Activated CD4-positive, alpha-beta memory T cell treated with anti-CD3 and anti-CD28 coated beads for 36 hours (primary cell): Measurements from ENCODE around the gene CHSY3. TPM values are rescaled to one million over a fixed set of nuclear protein-coding genes. Genes with fewer than 3 reads are reported as not detected.

Experiments used
- CTCF ChIA-PET: fragments of 350-600 bp; sonication (Branson Sonifier 250); formaldehyde crosslinking; loops from one replicate; lab custom pipeline; 2021; ENCODE audit warnings: antibody characterized with exemption, inconsistent platforms; lab: Charles Lee
- POLR2A ChIA-PET: fragments of 350-600 bp; sonication (Branson Sonifier 250); formaldehyde crosslinking; loops from one replicate; lab custom pipeline; 2021; ENCODE audit warnings: antibody characterized with exemption; lab: Charles Lee
- DNase-seq: peaks from one replicate; pipeline ENCODE4 v3.0.0-alpha.2; 2020
- H3K27ac Mint-ChIP-seq: one replicate; pipeline ENCODE4 v1.8.0; 2021; ENCODE audit warnings: mixed read lengths
- H3K27me3 Mint-ChIP-seq: one replicate; pipeline ENCODE4 v1.8.0; 2021; ENCODE audit warnings: mixed read lengths
- H3K36me3 Mint-ChIP-seq: one replicate; pipeline ENCODE4 v1.8.0; 2021; ENCODE audit warnings: mixed read lengths
- H3K4me1 Mint-ChIP-seq: one replicate; pipeline ENCODE4 v1.8.0; 2021; ENCODE audit warnings: low read depth, mixed read lengths
- H3K4me3 Mint-ChIP-seq: one replicate; pipeline ENCODE4 v1.8.0; 2021; ENCODE audit warnings: mild to moderate bottlenecking, mixed read lengths
- H3K9me3 Mint-ChIP-seq: one replicate; pipeline ENCODE4 v1.8.0; 2021; ENCODE audit warnings: mixed read lengths
- intact Hi-C: fragments of 100-400 bp; cut with micrococcal nuclease; formaldehyde crosslinking; loops from one replicate; pipeline ENCODE4 v1.15.1; 2023
- total RNA-seq, 2 experiments: library from RNA; stranded (reverse); gene quantifications; one replicate each; pipeline ENCODE4 v1.2.3, GENCODE V29; 2021

The CHSY3 gene
- total RNA-seq, 2 experiments from 2014 or later = not detected

DNA sequence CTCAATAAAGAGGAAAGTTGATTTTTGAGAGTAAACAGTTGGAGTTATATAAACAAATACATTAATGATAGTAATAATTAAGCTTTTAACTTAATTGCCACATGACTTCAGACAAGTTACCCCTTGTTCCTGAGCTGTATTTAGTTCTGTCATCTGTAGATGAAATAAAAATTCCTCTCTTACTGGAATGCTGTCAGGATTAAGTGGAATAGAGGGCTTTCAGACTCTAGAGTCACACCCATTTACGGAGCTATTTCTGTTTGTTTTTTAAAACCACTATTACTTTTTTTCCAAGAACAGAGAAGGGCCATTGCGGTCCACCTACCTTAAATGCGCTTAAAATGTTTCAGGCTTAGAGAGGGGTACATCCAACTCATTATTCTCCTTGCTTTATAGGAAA lies 170.6 kb downstream of the CHSY3 start:
- ChIA-PET POLR2A (no interaction called here), CTCF (no interaction called here)

DNA sequence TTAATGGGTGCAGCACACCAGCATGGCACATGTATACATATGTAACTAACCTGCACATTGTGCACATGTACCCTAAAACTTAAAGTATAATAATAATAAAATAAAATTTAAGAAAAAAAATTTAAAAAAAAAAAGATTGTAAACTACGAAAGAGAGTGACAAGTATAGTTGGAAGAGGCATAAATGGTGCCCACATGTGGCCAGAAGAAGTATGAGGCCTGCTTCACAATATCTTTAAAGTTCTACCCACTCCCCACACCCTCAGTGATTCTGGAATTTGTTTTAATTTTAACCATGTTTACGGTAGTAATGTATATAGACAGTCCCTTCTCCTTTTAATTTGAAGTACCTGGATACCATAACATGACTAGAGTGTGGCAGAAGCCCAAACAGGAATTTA lies 172.7 kb downstream of the CHSY3 start:
- Mint-ChIP-seq H3K9me3 (no peaks in the 10 kb centered on the region), H3K36me3 (no peaks in the 10 kb centered on the region), H3K27ac (no peak overlapping the region), H3K4me1 (no peaks in the 10 kb centered on the region), H3K4me3 (no peak overlapping the region), H3K27me3 (peaks cover 1% of the 10 kb centered on the region)
- no peak for DNase-seq
- ChIA-PET POLR2A (no interaction called here), CTCF (no interaction called here)
- intact Hi-C loops = no loop called here

More for the DNA sequence above, 170.6 kb downstream of the CHSY3 start:
- Mint-ChIP-seq H3K9me3 (no peaks in the 10 kb centered on the region), H3K4me3 (no peak overlapping the region), H3K4me1 (no peaks in the 10 kb centered on the region), H3K36me3 (no peaks in the 10 kb centered on the region), H3K27me3 (peaks cover 1% of the 10 kb centered on the region), H3K27ac (no peak overlapping the region)
- intact Hi-C loops = no loop called here
- no peak for DNase-seq

DNA sequence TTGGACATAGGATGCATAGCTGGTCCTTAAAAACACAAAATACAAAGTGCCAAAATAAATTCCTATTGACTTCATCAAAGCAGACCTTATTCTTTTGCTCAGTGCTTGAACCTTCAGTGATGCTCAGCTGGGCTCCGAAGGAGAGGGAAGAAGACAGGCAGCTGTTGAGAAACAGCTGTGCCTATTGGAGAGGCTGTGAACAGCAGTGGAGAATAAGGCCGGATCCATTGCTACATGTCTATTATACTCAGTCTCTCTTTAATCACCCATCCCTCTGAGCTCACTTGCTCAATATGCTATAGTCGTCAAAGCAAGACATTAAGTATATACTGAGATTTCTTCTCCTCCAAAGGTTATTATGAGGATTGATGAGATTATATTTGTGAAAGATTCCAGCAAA lies 174.4 kb downstream of the CHSY3 start:
- Mint-ChIP-seq H3K4me3 (no peak overlapping the region), H3K9me3 (no peaks in the 10 kb centered on the region), H3K27ac (no peak overlapping the region), H3K36me3 (no peaks in the 10 kb centered on the region), H3K4me1 (no peaks in the 10 kb centered on the region), H3K27me3 (peaks cover 3% of the 10 kb centered on the region)
- DNase-seq = no peak
- intact Hi-C loops = no loop called here
- CTCF ChIA-PET = no interaction called here
- POLR2A ChIA-PET = no interaction called here

DNA sequence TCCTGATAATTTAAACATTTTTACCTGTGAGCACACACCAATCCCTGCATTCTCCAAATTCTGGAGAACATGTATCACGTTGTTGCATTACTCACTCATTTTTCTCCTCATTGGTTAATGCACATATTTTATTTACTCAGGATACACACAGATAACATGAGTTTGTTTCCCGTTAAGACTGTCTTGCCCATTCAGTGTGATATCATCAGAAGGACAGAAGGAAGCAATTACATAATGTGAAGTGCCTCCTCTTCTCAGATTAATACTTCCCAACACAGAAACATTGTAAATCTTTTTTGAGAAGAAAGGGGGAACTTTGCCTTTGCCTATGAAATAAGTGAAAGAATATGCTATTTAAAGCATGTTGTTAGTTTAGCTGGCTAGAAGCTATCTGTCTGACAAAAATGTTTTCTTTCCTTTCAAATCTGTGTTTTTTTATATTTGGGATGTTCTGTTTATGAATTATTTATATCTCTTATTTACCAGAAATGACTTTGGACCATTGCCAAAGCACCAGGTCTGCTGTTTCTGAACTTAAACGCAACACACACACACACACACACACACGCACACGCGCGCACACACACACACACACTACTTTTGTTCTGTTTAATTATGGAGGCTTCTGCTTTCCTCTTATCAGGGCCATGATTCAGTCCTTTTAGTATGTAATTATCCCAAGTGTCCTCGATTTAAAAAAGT lies 186.5 kb downstream of the CHSY3 start:
- peaks cover 4% of the 10 kb centered on the region for H3K9me3 Mint-ChIP-seq
- POLR2A ChIA-PET = no interaction called here
- peaks cover 2% of the 10 kb centered on the region for H3K27me3 Mint-ChIP-seq
- intact Hi-C loops = no loop called here
- no peak overlapping the region for H3K27ac Mint-ChIP-seq
- no peaks in the 10 kb centered on the region for H3K36me3 Mint-ChIP-seq
- H3K4me3 Mint-ChIP-seq = no peak overlapping the region
- no peaks in the 10 kb centered on the region for H3K4me1 Mint-ChIP-seq
- no peak for DNase-seq
- CTCF ChIA-PET = no interaction called here

DNA sequence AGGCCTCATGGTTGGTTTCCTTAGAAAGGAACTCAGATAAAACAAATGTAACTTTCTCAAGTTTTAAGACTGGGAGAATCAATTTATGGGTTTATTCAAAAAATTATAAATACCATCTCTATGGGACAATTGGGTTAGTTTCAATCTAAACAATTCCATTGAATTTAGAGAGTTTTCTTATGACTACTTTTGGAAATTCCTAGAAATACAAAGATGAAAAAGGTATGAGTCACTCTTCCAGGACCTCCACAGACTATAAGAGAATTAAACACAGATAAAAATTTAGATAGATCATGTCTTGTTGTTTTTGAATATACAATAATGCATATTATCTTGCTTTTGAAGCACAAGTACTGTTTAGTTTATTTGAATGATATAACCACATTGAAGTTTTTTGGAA lies 188.7 kb downstream of the CHSY3 start:
- Mint-ChIP-seq H3K9me3 (peaks cover 4% of the 10 kb centered on the region), H3K36me3 (no peaks in the 10 kb centered on the region), H3K4me3 (no peak overlapping the region), H3K27ac (no peak overlapping the region), H3K27me3 (no peaks in the 10 kb centered on the region), H3K4me1 (no peaks in the 10 kb centered on the region)
- intact Hi-C loops = no loop called here
- CTCF ChIA-PET = no interaction called here
- POLR2A ChIA-PET = no interaction called here
- no peak for DNase-seq

DNA sequence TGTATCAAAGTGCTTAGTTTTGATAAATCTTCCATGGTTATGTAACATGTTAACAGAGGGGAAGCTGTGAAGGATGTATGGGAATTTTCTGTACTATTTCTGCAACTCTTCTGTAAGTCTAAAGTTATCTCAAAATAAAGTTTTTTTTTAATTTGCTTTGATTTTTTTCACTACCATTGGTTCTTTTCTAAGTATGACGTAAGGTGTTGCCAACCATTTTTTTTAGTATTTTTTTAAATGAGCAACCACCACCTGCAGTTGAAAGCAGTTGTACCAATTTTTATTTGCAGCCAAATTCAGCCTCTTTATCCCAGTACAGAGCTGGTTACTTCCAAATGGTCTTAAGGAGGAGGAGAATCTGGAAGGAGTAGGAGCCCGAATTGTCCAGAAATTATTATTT lies 192.2 kb downstream of the CHSY3 start:
- intact Hi-C loops = no loop called here
- Mint-ChIP-seq H3K4me1 (no peaks in the 10 kb centered on the region), H3K27ac (no peak overlapping the region), H3K27me3 (no peaks in the 10 kb centered on the region), H3K36me3 (no peaks in the 10 kb centered on the region), H3K4me3 (no peak overlapping the region), H3K9me3 (peaks cover 4% of the 10 kb centered on the region)
- CTCF ChIA-PET = no interaction called here
- POLR2A ChIA-PET = no interaction called here
- no peak for DNase-seq

DNA sequence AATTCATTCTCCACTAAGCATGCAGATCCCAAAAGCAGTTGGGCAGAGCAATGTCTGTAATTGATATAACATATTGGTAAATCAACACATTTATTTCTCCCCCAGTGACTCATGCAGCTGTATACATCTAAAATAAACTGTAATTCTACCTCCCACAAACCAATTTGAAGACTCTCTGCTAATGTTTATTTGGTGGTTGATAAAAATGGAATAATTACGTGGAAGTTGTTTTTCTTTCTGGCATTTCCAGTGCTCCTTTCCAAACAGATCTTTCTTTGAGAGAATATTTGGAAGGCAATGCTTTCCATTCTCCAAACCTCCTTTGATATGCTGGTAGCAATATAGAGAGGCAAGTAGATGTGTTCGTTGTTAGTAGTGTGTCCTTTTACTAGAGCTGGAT lies 194.7 kb downstream of the CHSY3 start:
- Mint-ChIP-seq H3K27me3 (no peaks in the 10 kb centered on the region), H3K36me3 (no peaks in the 10 kb centered on the region), H3K9me3 (no peaks in the 10 kb centered on the region), H3K4me1 (no peaks in the 10 kb centered on the region), H3K4me3 (no peak overlapping the region), H3K27ac (no peak overlapping the region)
- no peak for DNase-seq
- ChIA-PET CTCF (no interaction called here), POLR2A (no interaction called here)
- intact Hi-C loops = no loop called here

DNA sequence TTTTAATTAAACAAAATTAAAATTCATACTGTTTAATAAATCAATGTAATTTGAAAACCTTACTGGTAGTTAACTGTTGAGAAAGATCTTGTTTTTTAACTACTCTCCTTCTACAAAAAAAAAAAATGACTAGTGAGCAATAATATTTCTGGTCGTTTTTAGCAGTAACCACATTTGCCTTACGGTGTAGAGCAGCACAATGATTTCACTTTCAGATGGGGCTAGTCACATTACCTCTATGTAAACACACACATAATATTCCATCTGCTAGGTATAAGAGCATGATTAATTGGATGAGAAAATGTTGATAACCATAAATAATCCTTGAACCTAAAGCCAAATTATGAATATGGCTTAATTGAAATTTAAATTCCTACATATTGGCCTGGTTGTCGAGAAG lies 198.1 kb downstream of the CHSY3 start:
- POLR2A ChIA-PET = no interaction called here
- no peak for DNase-seq
- H3K4me1 Mint-ChIP-seq = no peaks in the 10 kb centered on the region
- no peaks in the 10 kb centered on the region for H3K9me3 Mint-ChIP-seq
- no peaks in the 10 kb centered on the region for H3K36me3 Mint-ChIP-seq
- no peaks in the 10 kb centered on the region for H3K27me3 Mint-ChIP-seq
- no peak overlapping the region for H3K4me3 Mint-ChIP-seq
- no peak overlapping the region for H3K27ac Mint-ChIP-seq
- CTCF ChIA-PET = no interaction called here
- intact Hi-C loops = no loop called here

DNA sequence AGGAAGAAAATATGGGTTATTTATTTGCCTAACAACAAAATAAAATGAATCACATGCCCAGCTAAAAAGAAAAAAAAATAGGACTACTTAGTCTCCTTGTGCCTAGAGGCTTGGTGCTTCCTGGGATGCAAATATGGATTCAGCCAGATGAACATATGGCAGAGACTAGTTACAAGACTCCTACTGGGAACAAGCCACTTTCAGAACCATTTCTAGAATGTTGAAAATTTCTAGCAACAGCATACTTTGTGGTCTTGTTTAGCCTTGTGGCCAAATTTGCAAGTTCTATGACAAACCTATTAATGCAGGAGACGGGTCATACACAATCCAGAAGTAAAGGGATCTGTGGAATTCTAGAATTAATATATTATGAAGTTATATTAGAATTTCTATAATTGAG lies 198.7 kb downstream of the CHSY3 start:
- Mint-ChIP-seq H3K27me3 (no peaks in the 10 kb centered on the region), H3K9me3 (no peaks in the 10 kb centered on the region), H3K4me1 (no peaks in the 10 kb centered on the region), H3K27ac (no peak overlapping the region), H3K36me3 (no peaks in the 10 kb centered on the region), H3K4me3 (no peak overlapping the region)
- ChIA-PET CTCF (no interaction called here), POLR2A (no interaction called here)
- intact Hi-C loops = no loop called here
- no peak for DNase-seq

DNA sequence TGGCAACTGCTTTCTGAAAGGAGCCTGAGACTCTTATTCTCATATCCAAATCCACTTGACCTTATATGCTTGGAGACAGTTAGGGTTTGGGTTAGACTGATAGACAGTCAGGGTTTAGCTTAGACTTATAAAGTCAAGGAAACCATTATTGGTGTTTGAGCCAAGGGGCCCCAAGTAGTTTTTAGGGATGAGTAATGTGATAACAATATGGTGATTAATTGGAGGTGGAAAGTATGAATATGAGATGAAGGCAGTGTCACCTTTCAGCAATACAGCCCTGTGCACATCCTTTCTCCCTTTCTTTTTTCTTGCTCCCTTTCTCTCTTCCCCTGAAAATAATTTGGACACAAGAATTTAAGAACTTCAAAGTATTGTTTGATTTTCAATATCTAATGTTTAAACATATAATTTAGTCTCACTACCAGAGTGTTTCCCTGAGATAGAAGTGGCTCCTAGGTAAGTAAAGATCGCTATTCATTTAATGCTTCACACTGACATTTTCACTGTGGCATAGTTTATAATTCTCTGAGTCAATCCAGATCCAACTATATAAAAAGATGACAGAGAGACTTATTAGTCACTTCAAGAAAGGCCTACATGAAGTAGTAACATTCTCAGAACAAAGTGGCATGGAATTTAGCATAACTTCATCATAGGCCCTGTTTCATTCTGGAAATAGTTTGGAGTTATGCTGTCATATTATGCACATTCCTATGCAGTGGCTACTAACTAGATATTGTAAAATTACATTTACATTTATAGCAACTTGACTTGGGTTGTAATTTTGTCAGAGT lies 200.8 kb downstream of the CHSY3 start:
- intact Hi-C loops = loop anchor here (5.0 kb wide), 1 partner anchor 1312 kb away; no protein-coding TSS in a partner anchor
- CTCF ChIA-PET = no interaction called here
- H3K27ac Mint-ChIP-seq = no peak overlapping the region

DNA sequence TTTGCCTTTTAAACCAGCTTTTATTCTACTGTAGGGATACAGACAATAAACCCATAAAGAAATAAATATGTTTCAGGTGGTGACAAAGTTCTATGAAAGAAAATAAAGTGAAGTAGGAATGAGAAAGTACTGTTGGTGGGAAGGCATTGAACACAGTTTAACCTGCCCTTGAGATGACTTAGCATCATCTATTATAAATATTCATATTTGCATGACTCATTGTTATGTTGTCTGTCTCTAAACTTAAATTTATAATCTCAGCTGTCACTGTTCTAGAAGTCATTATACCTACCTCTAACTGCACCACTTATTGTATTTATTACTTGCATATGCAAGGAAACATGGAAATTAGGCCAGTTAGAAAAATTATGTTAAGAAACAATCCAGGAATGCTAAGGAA lies 202.2 kb downstream of the CHSY3 start:
- Mint-ChIP-seq H3K27me3 (no peaks in the 10 kb centered on the region), H3K9me3 (no peaks in the 10 kb centered on the region), H3K4me1 (no peaks in the 10 kb centered on the region), H3K27ac (no peak overlapping the region), H3K4me3 (no peak overlapping the region), H3K36me3 (no peaks in the 10 kb centered on the region)
- CTCF ChIA-PET = no interaction called here
- POLR2A ChIA-PET = no interaction called here
- no peak for DNase-seq
- intact Hi-C loops = loop anchor here (5.0 kb wide), 1 partner anchor 1311 kb away; no protein-coding TSS in a partner anchor

More for the DNA sequence above, 200.8 kb downstream of the CHSY3 start:
- Mint-ChIP-seq H3K9me3 (no peaks in the 10 kb centered on the region), H3K27me3 (no peaks in the 10 kb centered on the region), H3K36me3 (no peaks in the 10 kb centered on the region), H3K4me3 (no peak overlapping the region), H3K4me1 (no peaks in the 10 kb centered on the region)
- POLR2A ChIA-PET = no interaction called here
- no peak for DNase-seq

DNA sequence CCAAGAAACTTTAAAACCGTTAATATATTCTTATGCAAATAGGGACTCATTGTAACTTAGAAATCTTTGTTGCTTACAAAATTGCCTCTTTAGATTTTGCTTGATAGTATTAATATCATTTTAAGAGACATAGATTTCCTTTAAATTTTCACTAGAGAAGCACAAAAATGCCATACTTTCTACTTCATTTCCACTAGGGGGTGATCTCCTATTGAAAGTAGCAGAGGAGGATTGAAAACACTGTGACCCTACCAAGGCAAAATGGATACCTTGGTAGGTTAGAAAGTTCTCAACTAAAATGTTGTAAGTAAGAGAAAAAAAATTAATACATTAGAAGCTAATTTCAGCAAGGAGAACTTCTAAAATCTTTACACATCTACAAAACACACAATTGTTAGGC lies 204.9 kb downstream of the CHSY3 start:
- intact Hi-C loops = loop anchor here (2.0 to 5.0 kb wide), 2 partner anchors 1002 to 1308 kb away; no protein-coding TSS in a partner anchor
- no peaks in the 10 kb centered on the region for H3K9me3 Mint-ChIP-seq
- no peaks in the 10 kb centered on the region for H3K27me3 Mint-ChIP-seq
- ChIA-PET CTCF (interaction anchor here (1.5 kb wide), 1 partner anchor 1000 kb away, joined by 5 read pairs; no protein-coding TSS in a partner anchor), POLR2A (no interaction called here)
- H3K4me3 Mint-ChIP-seq = no peak overlapping the region
- H3K4me1 Mint-ChIP-seq = no peaks in the 10 kb centered on the region
- no peak overlapping the region for H3K27ac Mint-ChIP-seq
- H3K36me3 Mint-ChIP-seq = no peaks in the 10 kb centered on the region
- DNase-seq = no peak
